Lower leg skin (tissue), 3 donors: Measurements from ENCODE around the gene ST6GAL1.

ENCODE experiments used
- CTCF ChIP-seq, 3 donors: fragments of 450-650 bp; IDR thresholded peaks; one replicate each; pipeline ENCODE4 v1.5.1; 2016; ENCODE audit warnings: antibody characterized with exemption in 3 of 3, mild to moderate bottlenecking in 3 of 3, moderate library complexity in 2 of 3
- POLR2A ChIP-seq, 2 donors: fragments of 450-650 bp; IDR thresholded peaks; one replicate each; pipeline ENCODE4 v1.6.1; 2016 to 2017; ENCODE audit warnings: antibody characterized with exemption in 2 of 2, mild to moderate bottlenecking in 1 of 2, moderate library complexity in 1 of 2

- no peak for TF ChIP-seq CTCF (IDR thresholded peaks at IDR 0.05)
- no peak for TF ChIP-seq POLR2A (IDR thresholded peaks at IDR 0.05)
Observed at GRCh38 chr3:186938716-186939115, 8.4 kb downstream of the ST6GAL1 start.
